SK-N-SH treated with all-trans-retinoic acid at 6 μM for 48 hours (cell line): Measurements from ENCODE around the gene C14orf119.

Source experiments
- GLIS3 ChIP-seq: fragments of 250-450 bp; sonication (Bioruptor Pico); IDR thresholded peaks from 2 replicates; pipeline ENCODE4 v1.5.0; 2020; ENCODE audit warnings: mild to moderate bottlenecking, moderate library complexity
- OSR1 ChIP-seq: fragments of 250-450 bp; sonication (Bioruptor Pico); IDR thresholded peaks from 2 replicates; pipeline ENCODE4 v1.8.0; 2022; ENCODE audit warnings: moderate library complexity, mild to moderate bottlenecking, inconsistent platforms
- ZFP30 ChIP-seq: fragments of 450-650 bp; formaldehyde crosslinking; IDR thresholded peaks from 2 replicates; pipeline ENCODE4 v1.5.0; 2022; ENCODE audit warnings: mild to moderate bottlenecking, moderate library complexity

- no peak for TF ChIP-seq OSR1
- no peak for TF ChIP-seq GLIS3 (CRISPR knock-in tag)
- TF ChIP-seq ZFP30 (CRISPR knock-in tag): no peak
Observed at GRCh38 chr14:23062002-23062401, 33.3 kb upstream of the C14orf119 start.
